ENCODE data around the gene NIBAN1. TPM values are rescaled to one million over a fixed set of nuclear protein-coding genes. Genes with fewer than 3 reads are reported as not detected.
"Not testable (repeated sequence)": the region's sequence is repeated elsewhere in the genome, so short reads cannot be mapped to it uniquely, and the experiment has no call there.

Gene NIBAN1
- total and polyA plus RNA-seq, 4 donors: 54.9 to 229 (median 128) TPM

GRCh38 chr1:184965944-184966860 is 8.1 kb downstream of the NIBAN1 start:
- H3K4me1 ChIP-seq (ENCODE audit: control insufficient read depth in 1 of 2, insufficient read depth in 2 of 2, low read length in 2 of 2): peaks cover 7 to 31% of the 10 kb centered on the region in 2 donors
- intact Hi-C loops (cut with DNase I): no loop called here
- H3K36me3 ChIP-seq (ENCODE audit: control insufficient read depth in 1 of 2, insufficient read depth in 2 of 2, low read length in 1 of 2): peaks cover 2 to 3% of the 10 kb centered on the region in 2 donors
- ATAC-seq (ENCODE audit: low FRiP score) (no peak), DNase-seq (no peak)
- H3K27ac ChIP-seq (ENCODE audit: low read depth in 1 of 2, low read length in 2 of 2): peak overlapping the region; percentile 31 to 57
- no peak overlapping the region for H3K4me3 ChIP-seq (ENCODE audit: low read length in 2 of 2)
- 17 to 20% methylated on average over 4 of the region's 4 CpGs for WGBS, 2 donors
- no peaks in the 10 kb centered on the region for H3K27me3 ChIP-seq (ENCODE audit: control insufficient read depth in 1 of 2, insufficient read depth in 2 of 2, low read length in 1 of 2)
- H3K9me3 ChIP-seq (ENCODE audit: control insufficient read depth, low read length): no peaks in the 10 kb centered on the region

DNA sequence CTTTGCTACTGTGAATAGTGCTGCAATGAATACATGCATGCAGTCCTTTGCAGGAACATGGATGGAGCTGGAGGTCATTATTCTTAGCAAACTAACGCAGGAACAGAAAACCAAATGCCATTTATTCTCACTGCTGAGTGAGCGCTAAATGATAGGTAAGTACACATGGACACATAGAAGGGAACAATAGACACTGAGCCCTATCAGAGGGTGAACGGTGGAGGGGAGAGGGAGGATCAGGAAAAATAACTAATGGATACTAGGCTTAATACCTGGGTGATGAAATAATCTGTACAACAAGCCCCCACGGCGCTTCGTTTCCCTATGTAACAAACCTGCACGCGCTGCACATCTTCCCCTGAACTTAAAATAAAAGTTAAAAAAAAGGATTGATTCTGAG is 8.9 kb downstream of the NIBAN1 start:
- Histone ChIP-seq H3K27me3 (ENCODE audit: control insufficient read depth in 1 of 2, insufficient read depth in 2 of 2, low read length in 1 of 2) (no peaks in the 10 kb centered on the region), H3K4me1 (ENCODE audit: control insufficient read depth in 1 of 2, insufficient read depth in 2 of 2, low read length in 2 of 2) (peaks cover 6 to 29% of the 10 kb centered on the region in 2 donors), H3K27ac (ENCODE audit: low read depth in 1 of 2, low read length in 2 of 2) (peak overlapping the region in 1 of 2 donors; percentile 15), H3K9me3 (ENCODE audit: control insufficient read depth, low read length) (no peaks in the 10 kb centered on the region), H3K36me3 (ENCODE audit: control insufficient read depth in 1 of 2, insufficient read depth in 2 of 2, low read length in 1 of 2) (peaks cover 2 to 3% of the 10 kb centered on the region in 2 donors), H3K4me3 (ENCODE audit: low read length in 2 of 2) (no peak overlapping the region)
- DNase-seq (no peak), ATAC-seq (ENCODE audit: low FRiP score) (no peak)
- WGBS, 2 donors: 87% methylated on average over 8 of the region's 8 CpGs
- intact Hi-C loops (cut with DNase I): no loop called here

DNA sequence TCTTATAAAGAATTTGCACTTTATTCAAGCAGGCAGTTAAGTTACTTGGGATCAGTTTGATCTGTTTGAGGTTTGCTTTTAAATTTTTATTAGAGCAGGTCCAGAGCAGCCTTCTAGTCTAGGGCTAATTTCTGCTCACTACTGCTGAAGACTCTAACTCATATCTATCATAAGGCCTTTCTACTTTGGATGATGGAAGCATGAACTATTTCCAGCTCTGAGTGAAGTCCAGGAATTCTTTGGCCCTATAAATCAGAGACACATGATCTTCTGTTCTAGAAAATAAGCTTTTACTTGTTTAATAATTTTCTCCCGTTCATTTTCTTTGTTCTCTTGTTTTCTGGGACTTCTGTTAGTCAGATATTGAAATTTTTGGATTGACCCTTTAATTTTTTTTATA is 14.7 kb downstream of the NIBAN1 start:
- intact Hi-C loops (cut with DNase I): loop anchor here (5.0 kb wide), 2 partner anchors 57 to 62 kb away; no protein-coding TSS in a partner anchor
- WGBS, 2 donors: 9% methylated on average over 1 of the region's 1 CpG
- Histone ChIP-seq H3K27ac (ENCODE audit: low read depth in 1 of 2, low read length in 2 of 2) (no peak overlapping the region), H3K4me1 (ENCODE audit: control insufficient read depth in 1 of 2, insufficient read depth in 2 of 2, low read length in 2 of 2) (peaks cover 9 to 14% of the 10 kb centered on the region in 2 donors), H3K4me3 (ENCODE audit: low read length in 2 of 2) (no peak overlapping the region), H3K36me3 (ENCODE audit: control insufficient read depth in 1 of 2, insufficient read depth in 2 of 2, low read length in 1 of 2) (no peaks in the 10 kb centered on the region), H3K27me3 (ENCODE audit: control insufficient read depth in 1 of 2, insufficient read depth in 2 of 2, low read length in 1 of 2) (no peaks in the 10 kb centered on the region), H3K9me3 (ENCODE audit: control insufficient read depth, low read length) (no peaks in the 10 kb centered on the region)
- ATAC-seq (ENCODE audit: low FRiP score) (no peak), DNase-seq (no peak)

DNA sequence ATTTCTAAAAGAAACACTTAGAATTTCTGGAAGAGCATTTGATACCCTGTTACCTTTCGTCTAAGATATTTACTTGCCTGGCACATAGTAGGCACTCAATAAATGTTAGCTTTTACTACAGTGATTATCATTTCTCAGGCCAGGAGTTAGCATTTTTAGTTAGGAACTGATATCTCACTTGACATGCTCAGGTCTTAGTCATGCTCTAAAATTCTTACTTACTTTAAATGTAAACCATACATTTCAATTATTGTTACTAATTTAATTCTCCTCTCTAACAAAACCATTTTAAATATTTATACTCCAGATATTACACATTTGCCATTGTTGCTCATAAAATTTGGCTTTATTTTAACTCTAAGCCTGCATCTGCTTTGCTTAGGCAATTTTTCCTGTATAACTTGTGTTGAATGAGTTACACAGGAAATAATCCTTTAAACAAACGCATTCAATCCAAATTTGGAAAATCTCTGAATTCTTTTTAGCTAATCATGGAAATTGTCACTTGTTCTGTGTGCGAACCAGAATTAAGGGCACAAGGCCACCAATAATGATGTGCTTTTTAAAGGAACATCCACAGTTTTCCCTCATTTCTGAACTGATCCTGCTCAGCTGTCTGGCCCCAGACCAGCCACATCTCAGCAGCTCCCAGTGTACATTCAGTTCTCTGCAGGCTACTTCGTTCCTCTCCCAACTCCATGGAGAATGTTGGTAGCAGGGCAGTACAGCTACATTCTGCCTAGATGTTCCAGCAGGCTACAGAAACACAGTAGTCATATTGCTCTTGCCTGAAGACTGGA is 15.6 kb downstream of the NIBAN1 start:
- WGBS, 2 donors: 23 to 25% methylated on average over 4 of the region's 4 CpGs
- Histone ChIP-seq H3K4me1 (ENCODE audit: control insufficient read depth in 1 of 2, insufficient read depth in 2 of 2, low read length in 2 of 2) (peaks cover 6 to 11% of the 10 kb centered on the region in 2 donors), H3K27ac (ENCODE audit: low read depth in 1 of 2, low read length in 2 of 2) (peak overlapping the region; percentile 43 to 48), H3K27me3 (ENCODE audit: control insufficient read depth in 1 of 2, insufficient read depth in 2 of 2, low read length in 1 of 2) (no peaks in the 10 kb centered on the region), H3K36me3 (ENCODE audit: control insufficient read depth in 1 of 2, insufficient read depth in 2 of 2, low read length in 1 of 2) (no peaks in the 10 kb centered on the region), H3K9me3 (ENCODE audit: control insufficient read depth, low read length) (no peaks in the 10 kb centered on the region), H3K4me3 (ENCODE audit: low read length in 2 of 2) (peak overlapping the region in 1 of 2 donors; percentile 10)
- DNase-seq: no peak
- peak; percentile 62 for ATAC-seq (ENCODE audit: low FRiP score)
- intact Hi-C loops (cut with DNase I): loop anchor here (5.0 kb wide), 2 partner anchors 56 to 61 kb away; no protein-coding TSS in a partner anchor

DNA sequence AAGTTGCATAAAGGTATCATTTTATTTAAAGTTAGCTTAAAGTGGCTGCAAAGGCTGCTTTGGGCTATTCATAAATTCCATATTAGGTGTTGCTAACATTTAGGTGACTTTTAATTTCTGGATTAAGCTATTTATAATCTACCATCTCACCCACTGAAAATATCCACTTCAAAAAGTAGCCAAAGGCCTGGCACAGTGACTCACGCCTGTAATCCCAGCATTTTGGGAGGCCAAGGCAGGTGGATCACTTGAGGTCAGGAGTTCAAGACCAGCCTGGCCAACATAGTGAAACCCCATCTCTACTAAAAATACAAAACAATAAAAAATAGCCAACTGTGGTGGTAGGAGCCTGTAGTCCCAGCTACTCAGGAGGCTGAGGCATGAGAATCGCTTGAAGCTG is 16.4 kb downstream of the NIBAN1 start:
- peaks cover 6 to 11% of the 10 kb centered on the region in 2 donors for H3K4me1 ChIP-seq (ENCODE audit: control insufficient read depth in 1 of 2, insufficient read depth in 2 of 2, low read length in 2 of 2)
- DNase-seq: peak in 1 of 2 donors; percentile 44
- peak overlapping the region; percentile 18 to 81 for H3K27ac ChIP-seq (ENCODE audit: low read depth in 1 of 2, low read length in 2 of 2)

DNA sequence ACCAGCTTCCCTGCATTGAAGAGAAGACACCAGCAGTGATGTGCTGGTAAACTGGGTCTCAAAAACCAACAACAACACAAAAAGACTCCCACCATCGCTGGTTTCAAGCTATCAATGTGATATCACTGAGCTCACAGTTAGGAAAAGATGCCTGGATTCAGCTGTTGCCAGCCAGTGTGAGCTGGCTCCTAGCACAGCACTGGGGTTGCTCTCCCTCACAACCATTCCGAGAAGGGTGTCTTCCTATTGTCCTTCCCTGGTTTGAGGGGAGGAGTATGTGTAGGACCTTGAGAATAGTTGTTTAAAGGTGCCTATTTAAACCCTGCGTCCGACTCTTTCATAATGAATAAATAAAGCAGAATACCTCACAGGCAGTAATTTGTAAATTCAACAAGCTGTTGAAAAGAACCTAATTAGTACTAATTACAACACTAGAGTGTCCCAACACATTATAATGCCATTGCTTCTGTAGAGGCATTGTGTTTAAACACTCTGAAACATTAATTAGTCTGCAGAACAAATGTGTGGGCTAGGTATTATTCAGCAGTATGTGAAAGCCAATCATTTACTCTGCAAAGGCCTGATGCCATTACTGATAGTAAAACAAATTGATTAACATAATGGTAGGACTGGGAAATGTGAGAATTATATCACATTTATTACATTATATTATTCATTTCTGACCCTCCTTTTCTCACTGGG is 17.2 kb downstream of the NIBAN1 start:
- no peak for ATAC-seq (ENCODE audit: low FRiP score)
- Histone ChIP-seq H3K27me3 (ENCODE audit: control insufficient read depth in 1 of 2, insufficient read depth in 2 of 2, low read length in 1 of 2) (no peaks in the 10 kb centered on the region), H3K36me3 (ENCODE audit: control insufficient read depth in 1 of 2, insufficient read depth in 2 of 2, low read length in 1 of 2) (no peaks in the 10 kb centered on the region), H3K9me3 (ENCODE audit: control insufficient read depth, low read length) (no peaks in the 10 kb centered on the region), H3K27ac (ENCODE audit: low read depth in 1 of 2, low read length in 2 of 2) (peak overlapping the region; percentile 18 to 47), H3K4me1 (ENCODE audit: control insufficient read depth in 1 of 2, insufficient read depth in 2 of 2, low read length in 2 of 2) (peaks cover 6 to 11% of the 10 kb centered on the region in 2 donors), H3K4me3 (ENCODE audit: low read length in 2 of 2) (no peak overlapping the region)
- intact Hi-C loops (cut with DNase I): loop anchor here (5.0 kb wide), 2 partner anchors 55 to 60 kb away; no protein-coding TSS in a partner anchor
- WGBS, 2 donors: 76 to 81% methylated on average over 4 of the region's 4 CpGs
- no peak for DNase-seq

More for the DNA sequence above, 16.4 kb downstream of the NIBAN1 start:
- H3K9me3 ChIP-seq (ENCODE audit: control insufficient read depth, low read length); ATAC-seq (ENCODE audit: low FRiP score); H3K4me3 ChIP-seq (ENCODE audit: low read length in 2 of 2); H3K27me3 ChIP-seq (ENCODE audit: control insufficient read depth in 1 of 2, insufficient read depth in 2 of 2, low read length in 1 of 2); H3K36me3 ChIP-seq (ENCODE audit: control insufficient read depth in 1 of 2, insufficient read depth in 2 of 2, low read length in 1 of 2): not testable (repeated sequence)
- intact Hi-C loops (cut with DNase I): loop anchor here (5.0 kb wide), 2 partner anchors 56 to 61 kb away; no protein-coding TSS in a partner anchor
- 40 to 46% methylated on average over 2 of the region's 2 CpGs for WGBS, 2 donors

- Histone ChIP-seq H3K27me3 (ENCODE audit: control insufficient read depth in 1 of 2, insufficient read depth in 2 of 2, low read length in 1 of 2) (no peaks in the 10 kb centered on the region), H3K27ac (ENCODE audit: low read depth in 1 of 2, low read length in 2 of 2) (peak overlapping the region; percentile 51 to 67), H3K4me1 (ENCODE audit: control insufficient read depth in 1 of 2, insufficient read depth in 2 of 2, low read length in 2 of 2) (peaks cover 3 to 9% of the 10 kb centered on the region in 2 donors), H3K9me3 (ENCODE audit: control insufficient read depth, low read length) (no peaks in the 10 kb centered on the region), H3K4me3 (ENCODE audit: low read length in 2 of 2) (peak overlapping the region in 1 of 2 donors; percentile 26), H3K36me3 (ENCODE audit: control insufficient read depth in 1 of 2, insufficient read depth in 2 of 2, low read length in 1 of 2) (no peaks in the 10 kb centered on the region)
- intact Hi-C loops (cut with DNase I): no loop called here
- DNase-seq (no peak), ATAC-seq (ENCODE audit: low FRiP score) (no peak)
- 17 to 19% methylated on average over 4 of the region's 4 CpGs for WGBS, 2 donors
Measured at GRCh38 chr1:184954232-184954995, 19.9 kb downstream of the NIBAN1 start.
